ENCODE results near the gene PRKCI.
"Not testable (repeated sequence)": the region's sequence is repeated elsewhere in the genome, so short reads cannot be mapped to it uniquely, and the experiment has no call there.

The PRKCI gene

GRCh38 chr3:170196833-170197232, 25.4 kb upstream of the PRKCI start:
- TF ChIP-seq CTCF (IDR thresholded peaks at IDR 0.05; ENCODE audit: extremely low read depth, missing control alignments), result no peak
- no peak for DNase-seq (ENCODE audit: low spot score)

- DNase-seq (ENCODE audit: low spot score), result no peak
- TF ChIP-seq CTCF (IDR thresholded peaks at IDR 0.05; ENCODE audit: extremely low read depth, missing control alignments), result no peak
Measured at GRCh38 chr3:170200987-170201386, 21.2 kb upstream of the PRKCI start.

DNA sequence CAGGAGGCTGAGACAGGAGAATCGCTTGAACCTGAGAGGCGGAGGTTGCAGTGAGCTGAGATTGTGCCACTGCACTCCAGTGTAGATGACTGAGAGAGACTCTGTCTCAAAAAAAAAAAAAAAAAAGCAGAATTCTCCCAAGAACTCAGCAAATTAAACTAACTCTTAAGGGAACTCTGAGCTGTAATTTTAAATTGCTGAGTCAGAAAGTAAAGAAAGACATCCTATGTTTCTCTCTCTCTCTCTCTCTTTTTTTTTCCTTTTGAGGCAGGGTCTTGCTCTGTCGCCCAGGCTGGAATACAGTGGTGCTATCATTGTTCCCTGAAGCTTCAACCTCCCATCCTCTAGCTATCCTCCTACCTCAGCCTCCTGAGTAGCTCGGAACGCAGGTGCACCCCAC, 20.7 kb upstream of the PRKCI start:
- no peak for TF ChIP-seq CTCF (IDR thresholded peaks at IDR 0.05; ENCODE audit: extremely low read depth, missing control alignments)
- no peak for DNase-seq (ENCODE audit: low spot score)

- no peak for TF ChIP-seq CTCF (IDR thresholded peaks at IDR 0.05; ENCODE audit: extremely low read depth, missing control alignments)
- DNase-seq (ENCODE audit: low spot score), result no peak
Measured at GRCh38 chr3:170203457-170203856, 18.8 kb upstream of the PRKCI start.

- no peak for DNase-seq (ENCODE audit: low spot score)
- no peak for TF ChIP-seq CTCF (IDR thresholded peaks at IDR 0.05; ENCODE audit: extremely low read depth, missing control alignments)
Measured at GRCh38 chr3:170204023-170204472, 18.2 kb upstream of the PRKCI start.

DNA sequence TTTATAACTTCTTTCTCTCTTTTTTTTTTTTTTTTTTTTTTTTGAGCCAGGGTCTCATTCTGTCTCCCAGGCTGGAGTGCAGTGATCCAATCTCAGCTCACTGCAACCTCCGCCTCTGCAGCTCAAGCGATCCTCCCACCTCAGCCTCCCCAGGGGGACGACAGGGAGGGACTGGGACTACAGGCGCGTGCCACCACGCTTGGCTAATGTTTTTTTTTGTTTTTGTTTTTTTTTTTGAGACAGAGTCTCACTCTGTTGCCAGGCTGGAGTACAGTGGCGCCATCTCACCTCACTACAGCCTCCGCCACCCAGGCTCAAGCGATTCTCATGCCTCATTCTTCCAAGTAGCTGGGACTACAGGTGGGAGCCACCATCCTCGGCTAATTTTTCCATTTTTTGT, 17.7 kb upstream of the PRKCI start:
- TF ChIP-seq CTCF (IDR thresholded peaks at IDR 0.05; ENCODE audit: extremely low read depth, missing control alignments), result no peak
- DNase-seq (ENCODE audit: low spot score), result no peak

DNA sequence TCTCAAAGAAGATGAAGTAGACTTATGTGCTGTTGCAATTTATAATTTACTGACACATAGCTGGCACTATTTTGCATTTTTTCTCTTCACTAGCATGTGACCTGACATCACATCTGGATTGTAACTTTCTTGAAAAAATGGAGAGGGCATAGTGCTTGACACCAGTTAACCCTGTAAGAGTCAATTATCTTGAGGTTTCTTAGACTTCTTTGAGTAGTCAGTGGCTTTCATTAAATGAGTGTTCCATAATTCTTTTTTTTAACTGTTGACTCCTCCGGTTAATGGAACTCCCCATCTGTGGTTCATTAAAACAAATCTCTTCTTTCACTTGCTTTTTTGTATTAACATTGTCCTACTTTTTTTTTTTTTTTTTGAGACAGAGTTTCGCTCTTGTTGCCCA, 16.9 kb upstream of the PRKCI start:
- TF ChIP-seq CTCF (IDR thresholded peaks at IDR 0.05; ENCODE audit: extremely low read depth, missing control alignments), result no peak
- DNase-seq (ENCODE audit: low spot score), result peak; percentile 20

DNA sequence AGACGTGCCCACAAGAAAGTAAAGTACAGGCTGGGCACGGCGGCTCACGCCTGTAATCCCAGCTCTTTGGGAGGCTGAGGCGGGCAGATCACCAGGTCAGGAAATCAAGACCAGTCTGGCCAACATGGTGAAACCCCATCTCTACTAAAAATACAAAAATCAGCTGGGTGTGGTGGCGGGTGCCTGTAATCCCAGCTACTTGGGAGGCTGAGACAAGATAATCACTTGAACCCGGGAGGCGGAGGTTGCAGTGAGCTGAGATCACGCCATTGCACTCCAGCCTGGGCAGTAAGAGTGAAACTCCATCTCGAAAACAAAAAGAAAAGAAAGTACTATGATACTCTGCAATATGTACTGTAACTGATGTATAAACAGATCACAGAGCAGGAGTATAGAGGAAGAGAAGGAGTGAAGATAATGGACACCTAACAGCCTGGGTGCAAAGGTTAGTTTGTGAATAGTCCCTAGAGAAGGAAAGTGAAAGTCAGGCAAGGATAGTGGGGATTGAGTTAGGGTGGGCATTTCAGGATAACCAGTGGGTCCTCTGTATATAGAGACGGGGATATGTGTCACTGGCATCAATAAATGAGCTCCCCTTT, 16.0 kb upstream of the PRKCI start:
- not testable (repeated sequence) for DNase-seq (ENCODE audit: low spot score)

All from GM20000 (cell line).